SHP77 (cell line): Measurements from ENCODE around the gene SMARCA2.

Source experiments
- DNase-seq, 2 experiments: peaks; one replicate each; lab custom pipeline; 2025; lab: John Stamatoyannopoulos, UW

Gene SMARCA2

GRCh38 chr9:2015581-2016407 lies 647 bp downstream of the SMARCA2 start:
- peak in 1 of 2 experiments; percentile 1 for DNase-seq

DNA sequence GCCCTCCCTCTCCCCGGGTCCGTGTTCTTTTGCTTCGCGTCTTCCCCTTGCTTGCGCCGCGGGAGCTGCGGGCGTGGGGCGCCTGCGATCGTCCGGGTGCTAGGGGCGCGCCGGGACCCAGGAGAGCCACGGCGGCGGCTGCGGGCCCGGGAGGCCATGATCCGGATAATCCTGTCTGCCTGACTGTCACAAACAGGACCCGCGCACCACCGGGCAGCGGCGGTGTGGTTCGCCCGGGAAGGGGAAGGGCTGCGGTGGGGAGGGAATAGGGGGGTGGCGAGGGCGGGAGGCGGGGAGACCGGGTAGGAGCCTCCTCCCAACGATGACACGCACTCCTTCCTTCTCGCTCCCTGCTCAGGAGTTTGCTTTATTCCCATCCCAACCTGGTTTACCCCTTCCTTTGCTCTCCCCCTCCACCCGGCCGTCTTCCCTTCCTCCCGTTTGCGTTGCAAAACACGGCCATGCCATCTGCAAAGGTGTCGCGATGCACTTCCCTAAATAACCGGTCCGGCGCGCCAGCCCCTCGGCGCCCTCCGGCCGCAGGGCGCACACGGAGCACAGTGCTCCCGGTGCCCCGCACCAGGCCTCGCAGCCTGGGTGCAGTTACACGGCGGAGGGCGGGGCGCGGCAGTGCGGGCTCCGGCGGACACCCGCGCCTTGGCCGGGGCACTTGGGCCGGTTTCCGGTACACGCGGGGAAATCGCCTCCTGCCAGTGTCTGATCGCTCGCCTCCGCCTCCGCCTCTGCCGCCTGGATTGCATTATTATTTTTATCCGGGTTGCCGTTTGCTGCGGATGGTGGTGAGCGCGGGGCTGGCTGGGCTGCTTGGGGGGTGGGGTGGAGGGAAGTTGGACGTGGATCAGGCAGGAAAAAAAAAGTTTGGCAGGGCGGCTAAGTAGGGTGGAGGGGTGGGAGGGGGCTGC lies 1.5 kb downstream of the SMARCA2 start:
- DNase-seq = peak in 1 of 2 experiments; percentile 29

DNA sequence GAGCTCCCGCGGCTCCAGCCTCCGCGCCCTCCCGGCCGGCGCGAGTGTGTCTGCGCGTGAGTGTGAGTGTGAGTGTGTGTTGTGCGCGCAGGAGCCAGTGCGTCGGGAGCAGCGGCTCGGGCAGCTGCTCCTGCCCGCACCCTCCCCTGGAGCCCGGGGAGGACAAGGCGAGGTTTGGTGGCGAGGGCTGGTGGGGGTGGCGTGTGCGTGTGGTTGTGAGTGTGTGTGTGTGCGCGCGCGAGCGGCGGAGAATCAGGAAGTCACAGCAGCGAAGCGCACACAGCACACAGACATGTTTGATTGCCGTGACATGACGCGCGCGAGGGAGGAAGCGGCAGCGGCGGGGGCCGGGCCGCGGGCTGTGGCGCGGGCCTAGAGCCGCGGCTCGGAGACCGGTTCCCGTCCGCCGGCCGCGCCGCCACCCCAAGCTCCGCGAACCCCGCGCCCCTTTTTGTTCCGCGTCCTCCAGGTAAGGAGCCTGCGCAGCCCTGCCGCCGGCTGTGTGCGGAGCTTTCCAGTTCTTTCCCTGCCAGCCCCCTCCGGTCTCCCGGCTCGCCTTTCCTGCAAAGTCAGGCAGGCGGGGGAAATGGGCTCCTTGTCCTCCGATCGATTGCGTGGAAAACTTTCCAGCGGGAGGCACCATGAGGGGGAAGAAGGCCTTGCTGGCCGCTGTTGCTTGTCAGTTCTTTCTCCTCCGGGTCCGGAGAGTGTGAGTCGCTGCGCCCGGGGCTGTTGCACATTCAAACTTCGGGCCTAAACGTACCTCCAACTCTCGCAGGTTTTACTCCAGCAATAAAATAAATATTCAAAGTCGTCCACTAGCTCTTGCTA lies 2.4 kb downstream of the SMARCA2 start:
- peak in 1 of 2 experiments; percentile 14 for DNase-seq

DNA sequence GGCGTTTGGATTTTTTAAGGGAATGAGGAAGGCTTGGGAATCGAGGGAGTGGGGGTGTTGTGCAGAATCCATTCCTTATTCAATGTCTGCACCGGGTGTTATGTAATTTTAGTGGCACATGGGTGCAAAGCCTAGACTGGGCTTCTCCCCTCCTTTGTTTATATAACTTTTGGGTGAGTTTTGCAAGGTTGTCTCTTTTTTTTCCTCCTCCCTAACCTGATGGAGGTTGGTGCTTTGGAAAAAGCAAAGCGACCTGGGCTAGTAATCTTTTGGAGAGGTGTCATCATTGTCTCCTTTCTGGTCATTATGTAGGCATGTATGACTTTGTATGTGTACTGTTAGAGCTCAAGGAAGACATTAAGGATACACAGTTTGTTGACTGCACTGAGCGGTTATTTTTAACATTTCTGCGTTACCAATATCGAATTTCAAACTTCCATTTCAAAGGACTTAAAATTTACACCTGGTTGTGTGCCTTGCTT lies 3.1 kb downstream of the SMARCA2 start:
- no peak for DNase-seq

GRCh38 chr9:2018764-2019558 lies 3.8 kb downstream of the SMARCA2 start:
- no peak for DNase-seq

- DNase-seq = no peak
Observed at GRCh38 chr9:2019723-2020122, 4.6 kb downstream of the SMARCA2 start.

DNA sequence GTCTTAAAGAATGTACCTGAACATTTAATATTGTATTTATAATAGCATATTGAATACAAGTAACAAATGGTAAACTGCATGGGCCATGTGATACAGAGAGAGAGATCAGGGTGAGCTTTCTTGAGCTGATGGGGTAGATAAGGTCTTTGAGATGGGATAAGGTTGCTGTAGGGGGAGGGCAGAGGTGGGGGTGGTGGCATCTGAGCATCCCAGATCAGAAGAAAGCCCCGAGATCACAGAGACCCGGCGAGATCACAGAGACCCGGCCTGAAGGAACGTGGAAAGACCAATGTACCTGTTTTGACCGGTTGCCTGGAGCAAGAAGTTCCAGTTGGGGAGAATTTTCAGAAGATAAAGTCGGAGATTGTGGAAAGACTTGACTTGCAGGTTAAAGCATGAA lies 6.6 kb downstream of the SMARCA2 start:
- DNase-seq = no peak

DNA sequence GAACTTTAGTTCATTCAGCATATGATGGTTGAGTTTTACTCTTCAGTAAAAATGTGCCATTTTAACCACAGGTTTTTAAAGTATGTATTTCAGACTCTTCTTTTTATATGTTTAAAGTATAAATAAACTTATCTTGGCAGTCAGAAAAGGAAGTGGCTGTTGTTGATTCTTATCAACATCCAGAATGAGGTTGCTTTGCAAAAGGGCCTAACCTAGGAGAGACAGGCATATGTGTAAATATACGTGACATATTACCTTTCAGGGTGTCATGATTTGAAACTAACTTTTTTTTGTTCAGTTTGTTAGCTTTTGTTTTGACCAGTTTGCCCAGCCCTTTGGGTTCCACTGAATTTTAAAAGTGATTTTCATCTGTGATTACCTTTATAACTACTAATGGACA lies 7.4 kb downstream of the SMARCA2 start:
- no peak for DNase-seq

GRCh38 chr9:2023042-2023441 lies 7.9 kb downstream of the SMARCA2 start:
- DNase-seq = no peak

DNA sequence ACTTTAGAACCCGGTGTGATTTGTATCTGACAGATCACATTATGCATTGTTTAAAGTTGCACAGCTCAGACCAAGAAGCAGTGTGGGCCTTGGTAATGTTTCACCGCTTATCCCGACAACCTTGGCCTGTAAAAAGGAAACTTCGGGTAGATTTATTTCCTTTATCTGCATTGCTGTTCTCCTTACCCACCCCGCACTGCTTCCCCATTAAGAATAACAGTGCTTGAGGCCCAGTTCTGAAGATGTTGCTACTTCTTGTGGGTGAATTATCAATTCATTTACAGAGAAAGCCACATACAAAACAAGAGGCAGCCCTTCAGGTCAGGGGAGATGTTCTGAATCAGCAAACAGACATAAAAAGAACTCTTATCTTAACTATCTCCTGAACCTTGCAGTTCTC lies 8.4 kb downstream of the SMARCA2 start:
- no peak for DNase-seq

GRCh38 chr9:2024888-2025782 lies 10.0 kb downstream of the SMARCA2 start:
- no peak for DNase-seq

DNA sequence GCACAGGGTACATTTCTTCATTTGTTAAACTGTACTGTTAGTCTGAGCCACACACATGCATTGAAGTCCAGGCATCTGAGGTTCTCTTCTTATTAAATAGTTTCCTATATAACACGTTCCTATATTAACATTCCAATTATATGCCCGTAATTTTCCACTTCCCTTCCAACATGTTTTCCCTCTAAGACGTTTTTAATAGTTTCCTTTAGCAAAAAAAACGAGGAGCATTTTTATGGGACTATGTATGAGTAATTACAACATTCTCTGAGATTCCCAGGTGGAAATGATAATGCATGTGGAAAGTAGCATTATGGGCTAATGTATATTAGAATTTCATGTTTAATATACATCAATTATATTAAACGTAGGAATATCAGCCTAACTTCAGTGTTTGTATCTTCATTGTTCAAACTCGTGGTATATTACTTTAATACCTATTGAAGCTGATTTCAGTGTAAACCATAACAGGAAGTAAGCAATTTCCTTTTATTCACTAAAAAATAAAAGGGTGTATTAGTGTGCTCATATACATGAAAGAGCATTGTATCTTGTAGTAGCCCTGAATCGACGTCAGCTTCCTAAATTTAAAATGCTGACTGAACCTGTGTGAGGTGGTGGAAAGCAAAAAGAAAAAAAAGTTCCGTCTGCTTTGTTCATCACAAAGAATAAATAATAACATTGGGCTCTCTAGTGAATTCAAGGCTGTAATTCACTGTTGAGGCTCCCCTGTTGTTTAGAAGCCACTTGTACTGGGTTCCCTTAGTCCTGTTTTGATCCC lies 11.3 kb downstream of the SMARCA2 start:
- no peak for DNase-seq

- no peak for DNase-seq
Observed at GRCh38 chr9:2027543-2028160, 12.5 kb downstream of the SMARCA2 start.

- DNase-seq = no peak
Observed at GRCh38 chr9:2028888-2029287, 13.7 kb downstream of the SMARCA2 start.

GRCh38 chr9:2029666-2030170 lies 14.6 kb downstream of the SMARCA2 start:
- no peak for DNase-seq

DNA sequence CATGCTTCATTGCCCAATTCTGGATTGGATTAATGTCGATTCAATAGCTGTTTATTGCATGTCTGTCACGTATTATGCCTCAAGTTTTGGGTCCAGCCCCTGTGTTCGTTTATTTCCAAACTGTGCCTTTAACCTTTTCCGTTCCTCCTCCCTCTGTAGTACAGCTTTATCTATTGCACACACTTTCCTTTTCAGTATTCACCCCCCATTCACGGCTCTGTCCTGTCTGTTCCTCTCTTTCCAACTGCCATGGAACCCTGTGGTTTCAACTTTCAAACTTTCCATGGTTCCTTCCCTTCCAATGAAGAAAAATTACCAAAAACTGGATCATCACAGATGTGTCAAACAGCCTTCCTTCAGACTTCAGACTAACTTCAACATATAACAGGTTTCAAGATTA lies 17.1 kb downstream of the SMARCA2 start:
- DNase-seq = no peak

GRCh38 chr9:2036844-2037243 lies 21.7 kb downstream of the SMARCA2 start:
- DNase-seq = no peak
